Measurements from ENCODE around the gene PM20D1.

PM20D1 gene

DNA sequence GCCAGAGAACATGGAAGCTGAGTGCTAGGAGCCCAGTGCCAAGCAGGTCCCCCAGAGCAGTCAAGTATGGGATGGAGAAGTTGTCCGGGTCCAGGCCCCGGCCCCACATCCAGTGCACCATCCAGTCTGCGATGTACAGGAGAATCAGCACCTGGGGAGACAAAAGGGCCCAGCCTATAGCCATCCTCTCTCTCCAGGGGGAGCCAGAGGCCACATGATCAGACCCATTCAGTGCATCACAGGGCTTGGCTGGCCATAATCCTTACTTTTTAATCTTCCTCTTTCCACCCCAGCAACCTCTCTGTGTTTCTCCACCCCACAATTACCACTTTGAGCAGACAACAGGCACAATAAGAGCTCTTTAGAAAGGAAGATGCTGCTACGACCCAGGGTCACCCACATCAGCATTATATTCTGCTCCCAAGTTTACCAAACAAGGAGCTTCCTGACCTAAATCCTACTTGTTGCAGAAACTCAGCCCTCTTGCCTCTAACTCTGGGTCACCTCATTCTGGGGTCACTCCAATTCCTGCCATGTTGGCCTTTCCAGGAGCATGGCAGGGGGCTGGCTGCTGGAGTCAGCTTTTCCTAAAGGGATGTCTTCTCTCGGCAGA, 58.3 kb downstream of the PM20D1 start:
- Histone ChIP-seq H3K4me1 (ENCODE audit: control insufficient read depth, insufficient read depth, low read length) (no peaks in the 10 kb centered on the region), H3K27me3 (ENCODE audit: control insufficient read depth, insufficient read depth, low read length) (no peaks in the 10 kb centered on the region), H3K9me3 (ENCODE audit: control insufficient read depth, insufficient read depth, low read length) (no peaks in the 10 kb centered on the region), H3K27ac (ENCODE audit: low read length) (no peak overlapping the region), H3K4me3 (ENCODE audit: low read length) (no peak overlapping the region), H3K36me3 (ENCODE audit: control insufficient read depth, insufficient read depth, low read length) (peaks cover 18% of the 10 kb centered on the region)
- no peak for DNase-seq (ENCODE audit: low read depth, low spot score)
- no CpG with 5 or more reads among the region's 5 CpGs for WGBS (ENCODE audit: insufficient coverage, insufficient read length)

GRCh38 chr1:205787287-205787916, 62.5 kb downstream of the PM20D1 start:
- Histone ChIP-seq H3K27ac (ENCODE audit: low read length) (no peak overlapping the region), H3K36me3 (ENCODE audit: control insufficient read depth, insufficient read depth, low read length) (peaks cover 2% of the 10 kb centered on the region; the same call in 1 of the 2 replicates), H3K27me3 (ENCODE audit: control insufficient read depth, insufficient read depth, low read length) (no peaks in the 10 kb centered on the region), H3K4me3 (ENCODE audit: low read length) (no peak overlapping the region), H3K4me1 (ENCODE audit: control insufficient read depth, insufficient read depth, low read length) (no peaks in the 10 kb centered on the region), H3K9me3 (ENCODE audit: control insufficient read depth, insufficient read depth, low read length) (no peaks in the 10 kb centered on the region)
- WGBS (ENCODE audit: insufficient coverage, insufficient read length): no CpG with 5 or more reads among the region's 10 CpGs
- DNase-seq (ENCODE audit: low read depth, low spot score): no peak

- Histone ChIP-seq H3K4me3 (ENCODE audit: low read length) (no peak overlapping the region), H3K4me1 (ENCODE audit: control insufficient read depth, insufficient read depth, low read length) (no peaks in the 10 kb centered on the region), H3K27me3 (ENCODE audit: control insufficient read depth, insufficient read depth, low read length) (no peaks in the 10 kb centered on the region), H3K9me3 (ENCODE audit: control insufficient read depth, insufficient read depth, low read length) (no peaks in the 10 kb centered on the region), H3K27ac (ENCODE audit: low read length) (no peak overlapping the region), H3K36me3 (ENCODE audit: control insufficient read depth, insufficient read depth, low read length) (peaks cover 2% of the 10 kb centered on the region; the same call in 1 of the 2 replicates)
- no peak for DNase-seq (ENCODE audit: low read depth, low spot score)
- WGBS (ENCODE audit: insufficient coverage, insufficient read length): no CpG with 5 or more reads among the region's 4 CpGs
These were observed 63.3 kb downstream of the PM20D1 start for GRCh38 chr1:205786601-205787000.

- WGBS (ENCODE audit: insufficient coverage, insufficient read length): no CpG with 5 or more reads among the region's 9 CpGs
- H3K36me3 ChIP-seq (ENCODE audit: control insufficient read depth, insufficient read depth, low read length): no peaks in the 10 kb centered on the region; the same call in 1 of the 2 replicates
- DNase-seq (ENCODE audit: low read depth, low spot score): no peak
These were observed 64.5 kb downstream of the PM20D1 start for GRCh38 chr1:205785446-205785845.

DNA sequence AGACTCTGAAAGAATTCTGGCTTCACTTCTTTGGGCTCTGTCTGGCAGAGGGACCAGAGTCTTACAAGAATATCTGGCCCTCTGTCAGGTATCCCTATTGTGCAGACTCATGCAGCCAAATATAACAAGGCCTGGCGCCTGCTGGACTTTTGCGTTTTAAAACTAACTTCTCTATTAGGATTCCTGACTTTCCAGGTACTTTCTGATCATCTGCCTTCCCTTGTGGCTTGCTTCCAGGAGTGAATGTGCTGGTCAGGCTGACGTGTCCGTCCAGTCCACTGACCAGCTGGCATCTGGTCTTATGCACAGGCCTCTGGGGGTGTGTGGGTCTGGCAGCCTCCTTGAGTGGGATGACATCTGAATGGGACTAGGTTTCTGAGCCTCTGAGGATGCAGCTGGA, 66.0 kb downstream of the PM20D1 start:
- no peak for DNase-seq (ENCODE audit: low read depth, low spot score)
- Histone ChIP-seq H3K9me3 (ENCODE audit: control insufficient read depth, insufficient read depth, low read length) (no peaks in the 10 kb centered on the region), H3K27ac (ENCODE audit: low read length) (no peak overlapping the region), H3K36me3 (ENCODE audit: control insufficient read depth, insufficient read depth, low read length) (no peaks in the 10 kb centered on the region), H3K27me3 (ENCODE audit: control insufficient read depth, insufficient read depth, low read length) (no peaks in the 10 kb centered on the region), H3K4me1 (ENCODE audit: control insufficient read depth, insufficient read depth, low read length) (no peaks in the 10 kb centered on the region), H3K4me3 (ENCODE audit: low read length) (no peak overlapping the region)
- WGBS (ENCODE audit: insufficient coverage, insufficient read length): no CpG with 5 or more reads among the region's 4 CpGs

More at GRCh38 chr1:205785446-205785845, 64.5 kb downstream of the PM20D1 start:
- no peaks in the 10 kb centered on the region for H3K9me3 ChIP-seq (ENCODE audit: control insufficient read depth, insufficient read depth, low read length)
- no peaks in the 10 kb centered on the region for H3K4me1 ChIP-seq (ENCODE audit: control insufficient read depth, insufficient read depth, low read length)
- H3K27me3 ChIP-seq (ENCODE audit: control insufficient read depth, insufficient read depth, low read length): no peaks in the 10 kb centered on the region
- H3K4me3 ChIP-seq (ENCODE audit: low read length): no peak overlapping the region
- H3K27ac ChIP-seq (ENCODE audit: low read length): no peak overlapping the region

GRCh38 chr1:205783433-205783795, 66.5 kb downstream of the PM20D1 start:
- Histone ChIP-seq H3K4me1 (ENCODE audit: control insufficient read depth, insufficient read depth, low read length) (no peaks in the 10 kb centered on the region), H3K27me3 (ENCODE audit: control insufficient read depth, insufficient read depth, low read length) (no peaks in the 10 kb centered on the region), H3K36me3 (ENCODE audit: control insufficient read depth, insufficient read depth, low read length) (no peaks in the 10 kb centered on the region), H3K27ac (ENCODE audit: low read length) (no peak overlapping the region), H3K9me3 (ENCODE audit: control insufficient read depth, insufficient read depth, low read length) (no peaks in the 10 kb centered on the region), H3K4me3 (ENCODE audit: low read length) (no peak overlapping the region)
- DNase-seq (ENCODE audit: low read depth, low spot score): no peak

DNA sequence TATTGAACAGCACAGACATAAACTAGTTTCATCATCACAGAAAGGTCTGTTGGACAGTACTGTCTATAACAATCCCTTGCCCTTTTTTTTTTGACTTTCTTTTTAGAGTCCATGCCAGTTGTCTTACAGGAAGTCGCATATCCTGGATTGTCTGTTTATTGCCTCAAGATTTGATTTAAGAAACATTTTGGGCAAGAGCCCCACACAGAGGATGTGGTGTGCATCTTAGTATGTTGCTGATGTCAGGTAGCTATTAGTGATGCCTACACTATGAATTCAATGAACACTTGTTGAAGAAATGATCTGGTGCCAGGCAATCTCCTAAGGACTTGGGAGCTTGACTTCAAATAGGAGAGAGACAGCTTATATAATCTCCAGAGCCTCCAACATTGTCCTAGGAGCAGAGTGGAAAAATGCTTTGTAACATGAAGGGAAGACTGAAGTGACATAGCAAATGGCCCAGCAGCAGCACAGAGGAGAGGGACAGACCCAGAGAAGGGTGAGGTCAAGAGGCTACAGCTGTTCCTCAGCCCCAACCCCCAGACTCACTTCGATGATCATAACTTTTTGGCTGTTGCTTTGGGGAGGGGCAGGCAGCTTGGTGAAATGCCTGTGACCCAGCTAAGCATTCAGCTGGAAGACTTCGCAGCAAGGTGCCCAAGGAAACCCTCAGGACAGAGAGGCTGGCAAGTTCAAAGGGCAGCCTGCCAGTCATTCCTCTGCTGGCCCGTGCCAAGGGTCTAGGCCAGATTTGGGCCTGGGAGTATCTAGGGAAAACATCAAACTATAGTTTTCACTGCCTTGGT, 67.1 kb downstream of the PM20D1 start:
- Histone ChIP-seq H3K4me1 (ENCODE audit: control insufficient read depth, insufficient read depth, low read length) (no peaks in the 10 kb centered on the region), H3K36me3 (ENCODE audit: control insufficient read depth, insufficient read depth, low read length) (no peaks in the 10 kb centered on the region), H3K4me3 (ENCODE audit: low read length) (no peak overlapping the region), H3K9me3 (ENCODE audit: control insufficient read depth, insufficient read depth, low read length) (no peaks in the 10 kb centered on the region), H3K27me3 (ENCODE audit: control insufficient read depth, insufficient read depth, low read length) (no peaks in the 10 kb centered on the region), H3K27ac (ENCODE audit: low read length) (no peak overlapping the region)
- WGBS (ENCODE audit: insufficient coverage, insufficient read length): no CpG with 5 or more reads among the region's 4 CpGs
- DNase-seq (ENCODE audit: low read depth, low spot score): no peak

- no peak for DNase-seq (ENCODE audit: low read depth, low spot score)
- H3K27me3 ChIP-seq (ENCODE audit: control insufficient read depth, insufficient read depth, low read length): no peaks in the 10 kb centered on the region
- no CpG with 5 or more reads among the region's 5 CpGs for WGBS (ENCODE audit: insufficient coverage, insufficient read length)
- no peaks in the 10 kb centered on the region for H3K36me3 ChIP-seq (ENCODE audit: control insufficient read depth, insufficient read depth, low read length)
- no peaks in the 10 kb centered on the region for H3K9me3 ChIP-seq (ENCODE audit: control insufficient read depth, insufficient read depth, low read length)
- no peak overlapping the region for H3K27ac ChIP-seq (ENCODE audit: low read length)
- no peak overlapping the region for H3K4me3 ChIP-seq (ENCODE audit: low read length)
- H3K4me1 ChIP-seq (ENCODE audit: control insufficient read depth, insufficient read depth, low read length): no peaks in the 10 kb centered on the region
These were observed 69.6 kb downstream of the PM20D1 start for GRCh38 chr1:205780335-205780734.

Measured in iPS DF 6.9 (cell line).